Prostate gland (tissue), 2 donors: ENCODE results near the gene FNDC8. TPM values are rescaled to one million over a fixed set of nuclear protein-coding genes. Genes with fewer than 3 reads are reported as not detected.
A peak's percentile ranks its signal among the peaks of the same experiment; 100 is the strongest.

Experiments used
- DNase-seq: peaks from one replicate; pipeline ENCODE4 v3.0.0-alpha.2; 2019; ENCODE audit warnings: low spot score
- H3K27ac ChIP-seq, 2 donors: fragments of 200-600 bp; sonication (generic); 2 replicates each; pipeline ENCODE4 v1.5.1; 2017 to 2019
- H3K27me3 ChIP-seq: fragments of 200-600 bp; sonication (generic); replicated peaks from 2 replicates; pipeline ENCODE4 v1.5.1; 2019; ENCODE audit not compliant: insufficient read depth
- H3K36me3 ChIP-seq, 2 donors: fragments of 200-600 bp; sonication (generic); 1 replicate in 1 of 2; 2 replicates in 1 of 2; pipeline versions ENCODE4 v1.5.1 to v1.8.1; 2017 to 2019
- H3K4me1 ChIP-seq: fragments of 200-600 bp; sonication (generic); replicated peaks from 2 replicates; pipeline ENCODE4 v1.5.1; 2019
- H3K4me3 ChIP-seq, 2 donors: fragments of 200-600 bp; sonication (generic); 2 replicates each; pipeline ENCODE4 v1.5.1; 2017 to 2019
- H3K9me3 ChIP-seq: fragments of 200-600 bp; sonication (generic); 2 replicates; pipeline ENCODE4 v1.5.1; 2017
- CTCF ChIP-seq, 4 experiments: fragments of 200-600 bp in 2 of 4; fragments of 450-650 bp in 2 of 4; sonication (generic) in 2 of 4; IDR thresholded peaks; 1 replicate in 3 of 4; 2 replicates in 1 of 4; pipeline ENCODE4 v1.5.1; 2016 to 2019; ENCODE audit warnings: antibody characterized with exemption in 4 of 4, mild to moderate bottlenecking in 2 of 4, moderate library complexity in 2 of 4
- POLR2A ChIP-seq: fragments of 450-650 bp; IDR thresholded peaks from one replicate; pipeline ENCODE4 v1.6.1; 2016; ENCODE audit warnings: antibody characterized with exemption, mild to moderate bottlenecking
- POLR2AphosphoS5 ChIP-seq: sonication (generic); formaldehyde crosslinking; IDR thresholded peaks from one replicate; pipeline ENCODE4 v1.6.1; 2017; ENCODE audit warnings: antibody characterized with exemption
- WGBS: methylation state at CpG from one replicate; pipeline ENCODE4 v1.1.5; 2018; 5-methylcytosine and 5-hydroxymethylcytosine counted together
- intact Hi-C: fragments of 100-400 bp; cut with DNase I; formaldehyde crosslinking; loops from one replicate; pipeline ENCODE4 v1.14.2; 2022
- total RNA-seq, 2 donors: library from RNA; depleted of rRNA; stranded (reverse); fragments of >200 nt; gene quantifications; one replicate each; pipeline ENCODE4 v1.1.0, GENCODE V29; 2016

FNDC8 gene
- total RNA-seq, 2 donors from 2014 or later: 4.6 TPM; not detected in 1

- TF ChIP-seq POLR2AphosphoS5: no peak
- TF ChIP-seq POLR2A: no peak
- no peak for TF ChIP-seq CTCF (IDR thresholded peaks at IDR 0.05)
- Histone ChIP-seq H3K27me3 (no peaks in the 10 kb centered on the region), H3K4me3 (no peak overlapping the region), H3K4me1 (no peaks in the 10 kb centered on the region), H3K36me3 (no peaks in the 10 kb centered on the region), H3K27ac (no peak overlapping the region), H3K9me3 (no peaks in the 10 kb centered on the region)
- DNase-seq: no peak
- 84% methylated on average over 2 of the region's 2 CpGs for WGBS
- intact Hi-C loops: no loop called here
Observed at GRCh38 chr17:35083071-35083470, 38.3 kb upstream of the FNDC8 start.

GRCh38 chr17:35084987-35085386 is 36.4 kb upstream of the FNDC8 start:
- H3K27ac ChIP-seq: peak overlapping the region in 1 of 2 donors; percentile 95
- intact Hi-C loops: no loop called here
- no peak overlapping the region for H3K4me3 ChIP-seq
- WGBS: 68% methylated on average over 2 of the region's 2 CpGs
- no peaks in the 10 kb centered on the region for H3K4me1 ChIP-seq
- no peaks in the 10 kb centered on the region for H3K27me3 ChIP-seq
- DNase-seq: no peak
- no peaks in the 10 kb centered on the region for H3K36me3 ChIP-seq
- TF ChIP-seq POLR2AphosphoS5: no peak
- no peak for TF ChIP-seq POLR2A
- TF ChIP-seq CTCF (IDR thresholded peaks at IDR 0.05): no peak
- no peaks in the 10 kb centered on the region for H3K9me3 ChIP-seq

GRCh38 chr17:35086164-35086563 is 35.3 kb upstream of the FNDC8 start:
- no peaks in the 10 kb centered on the region for H3K27me3 ChIP-seq
- H3K27ac ChIP-seq: peak overlapping the region; percentile 95 to 96
- H3K4me1 ChIP-seq: no peaks in the 10 kb centered on the region
- H3K9me3 ChIP-seq: no peaks in the 10 kb centered on the region
- DNase-seq: no peak
- TF ChIP-seq CTCF (IDR thresholded peaks at IDR 0.05): no peak
- TF ChIP-seq POLR2A: no peak
- TF ChIP-seq POLR2AphosphoS5: no peak
- WGBS: 94% methylated on average over 8 of the region's 8 CpGs
- intact Hi-C loops: no loop called here
- H3K36me3 ChIP-seq: no peaks in the 10 kb centered on the region
- H3K4me3 ChIP-seq: no peak overlapping the region

DNA sequence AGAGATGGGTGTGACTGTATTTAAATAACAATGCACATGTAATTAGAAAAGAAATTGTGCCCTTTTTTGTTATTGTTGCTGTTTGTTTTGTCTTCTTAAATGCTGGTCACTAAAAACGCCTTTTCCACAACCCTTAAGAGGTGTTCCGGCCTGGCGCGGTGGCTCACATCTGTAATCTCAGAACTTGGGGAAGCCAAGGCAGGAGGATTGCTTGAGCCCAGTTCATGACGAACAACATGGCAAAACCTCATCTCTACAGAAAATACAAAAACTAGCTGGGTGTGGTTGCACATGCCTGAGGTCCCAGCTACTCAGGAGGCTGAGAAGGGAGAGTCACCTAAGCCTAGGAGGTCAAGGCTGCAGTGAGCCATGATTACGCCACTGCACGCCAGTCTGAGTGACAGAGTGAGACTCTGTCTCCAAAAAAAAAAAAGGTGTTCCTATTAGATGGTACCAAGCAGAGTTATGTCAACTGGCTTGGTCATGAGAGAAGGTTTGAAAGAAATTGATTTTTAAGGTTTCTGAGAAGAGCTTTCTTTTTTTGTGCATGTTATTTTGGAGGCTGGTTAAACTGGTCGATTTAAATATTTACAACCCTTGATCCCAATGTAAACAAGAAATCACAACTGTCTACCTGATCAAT is 34.4 kb upstream of the FNDC8 start:
- intact Hi-C loops: no loop called here
- H3K4me1 ChIP-seq: no peaks in the 10 kb centered on the region
- no peaks in the 10 kb centered on the region for H3K36me3 ChIP-seq
- no peaks in the 10 kb centered on the region for H3K27me3 ChIP-seq
- TF ChIP-seq POLR2AphosphoS5: no peak
- no peak for TF ChIP-seq POLR2A
- 79% methylated on average over 8 of the region's 8 CpGs for WGBS
- no peaks in the 10 kb centered on the region for H3K9me3 ChIP-seq
- H3K27ac ChIP-seq: peak overlapping the region; percentile 95 to 96
- DNase-seq: no peak
- peak overlapping the region; percentile 89 to 90 for H3K4me3 ChIP-seq

DNA sequence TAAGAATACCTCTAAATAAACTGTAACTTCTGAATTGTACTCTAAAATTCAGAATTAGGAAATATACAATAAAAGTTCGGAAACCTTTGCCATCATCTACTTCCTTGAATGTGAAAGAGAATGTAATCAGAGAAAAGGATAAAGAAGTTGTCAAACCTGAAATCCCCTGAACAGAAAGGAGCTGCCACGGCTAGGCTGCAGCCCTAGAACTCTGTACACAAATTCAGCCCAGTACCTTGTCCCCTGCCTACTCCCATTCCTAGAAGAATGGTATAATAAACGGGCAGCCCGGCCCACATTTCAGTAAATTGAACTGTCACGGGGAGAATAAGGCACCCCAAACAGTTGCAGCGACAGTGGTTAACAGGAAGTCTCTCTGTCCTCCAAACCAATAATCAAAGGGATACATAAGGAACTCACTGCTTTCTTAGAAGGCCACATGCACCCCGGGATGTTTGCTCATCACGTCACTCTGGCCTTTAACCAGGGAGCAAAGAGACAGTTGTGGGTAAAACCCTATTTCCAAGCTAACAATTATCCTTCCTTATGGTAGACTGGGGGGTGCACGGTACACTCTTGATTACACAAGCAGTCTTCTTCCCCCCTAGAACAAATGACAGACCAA is 33.6 kb upstream of the FNDC8 start:
- peak overlapping the region; percentile 89 to 90 for H3K4me3 ChIP-seq
- H3K27ac ChIP-seq: peak overlapping the region; percentile 95 to 96
- no peaks in the 10 kb centered on the region for H3K9me3 ChIP-seq
- peak; percentile 54 for DNase-seq
- intact Hi-C loops: loop anchor here (2.0 kb wide), 1 partner anchor 127 kb away; the partner anchor contains the start of genes CCT6B and ZNF830
- WGBS: 4% methylated on average over 9 of the region's 9 CpGs
- H3K27me3 ChIP-seq: no peaks in the 10 kb centered on the region
- H3K4me1 ChIP-seq: no peaks in the 10 kb centered on the region
- no peaks in the 10 kb centered on the region for H3K36me3 ChIP-seq
- no peak for TF ChIP-seq CTCF (IDR thresholded peaks at IDR 0.05)
- TF ChIP-seq POLR2A: no peak
- peak; percentile 36 for TF ChIP-seq POLR2AphosphoS5
